Upper lobe of left lung (tissue), 4 donors: ENCODE results near the gene TECTA.

Source experiments
- POLR2A ChIP-seq, 4 donors: fragments of 450-650 bp; IDR thresholded peaks; one replicate each; pipeline ENCODE4 v1.5.1; 2016 to 2017; ENCODE audit warnings: antibody characterized with exemption in 4 of 4, mild to moderate bottlenecking in 2 of 4
- POLR2AphosphoS5 ChIP-seq, 2 donors: sonication (generic); formaldehyde crosslinking; IDR thresholded peaks; one replicate each; pipeline ENCODE4 v1.5.1; 2017; ENCODE audit warnings: antibody characterized with exemption in 2 of 2
- TF ChIP-seq, protein P1 (sequence below), 6 experiments: fragments of 450-650 bp in 4 of 6; fragments of 200-600 bp in 2 of 6; sonication (generic) in 2 of 6; IDR thresholded peaks; one replicate each; pipeline ENCODE4 v1.5.1; 2016 to 2019; ENCODE audit warnings: antibody characterized with exemption in 6 of 6

DNA sequence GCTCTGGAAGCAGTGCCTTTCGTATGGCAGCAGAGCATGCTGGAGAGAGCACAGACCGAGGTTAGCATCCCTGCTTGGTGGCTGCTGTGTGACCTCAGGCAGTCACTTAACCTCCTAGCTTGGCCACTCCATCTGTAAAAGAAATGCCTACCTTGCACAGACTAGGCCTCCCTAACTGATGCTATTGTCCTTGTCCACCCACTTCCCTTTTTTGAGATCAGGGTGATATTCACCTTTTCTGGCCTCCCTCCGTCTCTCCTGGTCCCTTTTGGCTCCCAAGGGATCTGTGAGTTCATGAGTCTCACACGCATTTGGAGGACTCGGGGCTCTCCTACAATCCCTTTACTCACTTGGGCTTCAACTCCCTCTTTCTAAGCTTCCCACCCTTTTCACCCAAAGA lies 37.2 kb downstream of the TECTA start:
- TF ChIP-seq, protein P1, sequence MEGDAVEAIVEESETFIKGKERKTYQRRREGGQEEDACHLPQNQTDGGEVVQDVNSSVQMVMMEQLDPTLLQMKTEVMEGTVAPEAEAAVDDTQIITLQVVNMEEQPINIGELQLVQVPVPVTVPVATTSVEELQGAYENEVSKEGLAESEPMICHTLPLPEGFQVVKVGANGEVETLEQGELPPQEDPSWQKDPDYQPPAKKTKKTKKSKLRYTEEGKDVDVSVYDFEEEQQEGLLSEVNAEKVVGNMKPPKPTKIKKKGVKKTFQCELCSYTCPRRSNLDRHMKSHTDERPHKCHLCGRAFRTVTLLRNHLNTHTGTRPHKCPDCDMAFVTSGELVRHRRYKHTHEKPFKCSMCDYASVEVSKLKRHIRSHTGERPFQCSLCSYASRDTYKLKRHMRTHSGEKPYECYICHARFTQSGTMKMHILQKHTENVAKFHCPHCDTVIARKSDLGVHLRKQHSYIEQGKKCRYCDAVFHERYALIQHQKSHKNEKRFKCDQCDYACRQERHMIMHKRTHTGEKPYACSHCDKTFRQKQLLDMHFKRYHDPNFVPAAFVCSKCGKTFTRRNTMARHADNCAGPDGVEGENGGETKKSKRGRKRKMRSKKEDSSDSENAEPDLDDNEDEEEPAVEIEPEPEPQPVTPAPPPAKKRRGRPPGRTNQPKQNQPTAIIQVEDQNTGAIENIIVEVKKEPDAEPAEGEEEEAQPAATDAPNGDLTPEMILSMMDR (IDR thresholded peaks at IDR 0.05): no peak
- TF ChIP-seq POLR2A (IDR thresholded peaks at IDR 0.05) (no peak), POLR2AphosphoS5 (IDR thresholded peaks at IDR 0.05) (no peak)
